H9 (cell line): ENCODE data around the gene PCNX4. TPM values are rescaled to one million over a fixed set of nuclear protein-coding genes. Genes with fewer than 3 reads are reported as not detected.

Experiments used
- DNase-seq: peaks from one replicate; pipeline ENCODE4 v3.0.0-alpha.2; 2017
- H2AFZ ChIP-seq: one replicate; pipeline ENCODE4 v1.6.1; 2013; ENCODE audit warnings: mild to moderate bottlenecking, low read length, control low read depth, moderate library complexity
- H2AK5ac ChIP-seq: 2 replicates; pipeline ENCODE4 v1.6.1; 2013; ENCODE audit warnings: low read length, control low read depth, mixed read lengths; ENCODE audit not compliant: insufficient read length
- H2BK120ac ChIP-seq: one replicate; pipeline ENCODE4 v1.6.1; 2013; ENCODE audit warnings: low read depth, mild to moderate bottlenecking, low read length, control low read depth, inconsistent platforms; ENCODE audit not compliant: poor library complexity, severe bottlenecking
- H2BK12ac ChIP-seq: 2 replicates; pipeline ENCODE4 v1.6.1; 2013; ENCODE audit warnings: low read length, control low read depth, mixed read lengths, low read depth; ENCODE audit not compliant: insufficient read length
- H2BK15ac ChIP-seq: 2 replicates; pipeline ENCODE4 v1.6.1; 2013; ENCODE audit warnings: low read depth, low read length, control low read depth
- H2BK20ac ChIP-seq: one replicate; pipeline ENCODE4 v1.6.1; 2013; ENCODE audit warnings: low read depth, mild to moderate bottlenecking, low read length, control low read depth, inconsistent platforms; ENCODE audit not compliant: poor library complexity, severe bottlenecking
- H2BK5ac ChIP-seq: 2 replicates; pipeline ENCODE4 v1.6.1; 2013; ENCODE audit warnings: low read length, control low read depth, mixed read lengths; ENCODE audit not compliant: insufficient read length
- H3K14ac ChIP-seq: 2 replicates; pipeline ENCODE4 v1.6.1; 2013; ENCODE audit warnings: low read length, control low read depth; ENCODE audit not compliant: insufficient read depth
- H3K18ac ChIP-seq: 2 replicates; pipeline ENCODE4 v1.6.1; 2013; ENCODE audit warnings: low read depth, mild to moderate bottlenecking, mixed read lengths, low read length, control low read depth; ENCODE audit not compliant: insufficient read length
- H3K23ac ChIP-seq: 2 replicates; pipeline ENCODE4 v1.6.1; 2013; ENCODE audit warnings: low read length, control low read depth, mixed read lengths, low read depth; ENCODE audit not compliant: insufficient read length
- H3K23me2 ChIP-seq: 2 replicates; pipeline ENCODE4 v1.6.1; 2013; ENCODE audit warnings: low read depth, mild to moderate bottlenecking, mixed read lengths, low read length, control low read depth; ENCODE audit not compliant: insufficient read length, poor library complexity, severe bottlenecking
- H3K27ac ChIP-seq: 2 replicates; pipeline ENCODE4 v1.5.1; 2013; ENCODE audit warnings: low read length, control low read depth, mixed read lengths, low read depth; ENCODE audit not compliant: insufficient read length
- H3K27me3 ChIP-seq: 2 replicates; pipeline ENCODE4 v1.6.1; 2013; ENCODE audit warnings: low read length, control low read depth, inconsistent platforms; ENCODE audit not compliant: insufficient read depth
- H3K4ac ChIP-seq: 2 replicates; pipeline ENCODE4 v1.6.1; 2013; ENCODE audit warnings: low read depth, mild to moderate bottlenecking, control low read depth, inconsistent platforms, low read length, moderate library complexity
- H3K4me1 ChIP-seq: 2 replicates; pipeline ENCODE4 v1.6.1; 2013; ENCODE audit warnings: low read length, control low read depth, inconsistent platforms; ENCODE audit not compliant: insufficient read depth
- H3K4me2 ChIP-seq: 2 replicates; pipeline ENCODE4 v1.6.1; 2013; ENCODE audit warnings: low read length, control low read depth, mixed read lengths; ENCODE audit not compliant: insufficient read length, insufficient read depth
- H3K56ac ChIP-seq: 2 replicates; pipeline ENCODE4 v1.6.1; 2013; ENCODE audit warnings: low read depth, mild to moderate bottlenecking, mixed read lengths, low read length, control low read depth; ENCODE audit not compliant: insufficient read length
- H3K79me1 ChIP-seq: 2 replicates; pipeline ENCODE4 v1.6.1; 2013; ENCODE audit warnings: low read depth, mild to moderate bottlenecking, moderate library complexity, low read length, control low read depth, inconsistent platforms; ENCODE audit not compliant: insufficient read depth, poor library complexity, severe bottlenecking
- H3K79me2 ChIP-seq: 2 replicates; pipeline ENCODE4 v1.6.1; 2013; ENCODE audit warnings: low read length, control low read depth, inconsistent platforms; ENCODE audit not compliant: insufficient read depth
- H3K9ac ChIP-seq: 2 replicates; pipeline ENCODE4 v1.6.1; 2013; ENCODE audit warnings: low read length, control low read depth, mixed read lengths; ENCODE audit not compliant: insufficient read length; ENCODE audit errors: extremely low read depth
- H3K9me3 ChIP-seq: one replicate; pipeline ENCODE4 v1.6.1; 2013; ENCODE audit warnings: low read depth, low read length, inconsistent platforms; ENCODE audit not compliant: control insufficient read depth
- H3T11ph ChIP-seq: one replicate; pipeline ENCODE4 v1.6.1; 2013; ENCODE audit warnings: mild to moderate bottlenecking, low read length, control low read depth, inconsistent platforms
- H4K20me1 ChIP-seq: one replicate; pipeline ENCODE4 v1.6.1; 2013; ENCODE audit not compliant: control insufficient read depth, insufficient read length, insufficient read depth
- H4K5ac ChIP-seq: 2 replicates; pipeline ENCODE4 v1.6.1; 2013; ENCODE audit warnings: low read depth, mild to moderate bottlenecking, mixed read lengths, low read length, control low read depth; ENCODE audit not compliant: insufficient read length
- H4K8ac ChIP-seq: replicated peaks from 2 replicates; pipeline ENCODE4 v1.6.1; 2013; ENCODE audit warnings: low read length, control low read depth, mixed read lengths, low read depth; ENCODE audit not compliant: insufficient read length
- H4K91ac ChIP-seq: 2 replicates; pipeline ENCODE4 v1.6.1; 2013; ENCODE audit warnings: low read depth, mild to moderate bottlenecking, moderate library complexity, mixed read lengths, low read length, control low read depth; ENCODE audit not compliant: insufficient read length
- H3K27ac Mint-ChIP-seq, 3 experiments: 2 replicates in 2 of 3; 3 replicates in 1 of 3; pipeline ENCODE4 v1.8.0; 2020 to 2021; ENCODE audit warnings: mixed read lengths in 3 of 3, mild to moderate bottlenecking in 1 of 3, moderate library complexity in 1 of 3
- H3K27me3 Mint-ChIP-seq: 2 replicates; pipeline ENCODE4 v1.8.0; 2021; ENCODE audit warnings: low read depth, mild to moderate bottlenecking, moderate library complexity, mixed read lengths
- H3K36me3 Mint-ChIP-seq, 3 experiments: 2 replicates in 2 of 3; 3 replicates in 1 of 3; pipeline ENCODE4 v1.8.0; 2020 to 2021; ENCODE audit warnings: low read depth in 3 of 3, mixed read lengths in 3 of 3; ENCODE audit not compliant: insufficient read depth in 1 of 3
- H3K4me1 Mint-ChIP-seq, 2 experiments: 2 replicates each; pipeline ENCODE4 v1.8.0; 2020; ENCODE audit warnings: mixed read lengths in 2 of 2
- H3K4me3 Mint-ChIP-seq, 2 experiments: 2 replicates in 1 of 2; 3 replicates in 1 of 2; pipeline ENCODE4 v1.8.0; 2020 to 2021; ENCODE audit warnings: mild to moderate bottlenecking in 2 of 2, mixed read lengths in 2 of 2, moderate library complexity in 1 of 2
- H3K9me3 Mint-ChIP-seq, 2 experiments: 2 replicates in 1 of 2; 3 replicates in 1 of 2; pipeline ENCODE4 v1.8.0; 2020; ENCODE audit warnings: mild to moderate bottlenecking in 2 of 2, mixed read lengths in 2 of 2, moderate library complexity in 1 of 2
- WGBS: extraction: QIAGEN DNeasy Blood & Tissue Kit; methylation state at CpG from one replicate; pipeline ENCODE4 v1.1.7; 2013; ENCODE audit warnings: missing lambda C conversion rate, low lambda C conversion rate, mixed read lengths; ENCODE audit not compliant: insufficient read length; ENCODE audit errors: extremely low coverage; 5-methylcytosine and 5-hydroxymethylcytosine counted together
- total RNA-seq: library from RNA; stranded (reverse); gene quantifications from 2 replicates; pipeline ENCODE4 v1.2.1, GENCODE V29; 2021
- TF ChIP-seq, protein P1 (sequence below): fragments of 200-600 bp; sonication (generic); conservative IDR thresholded peaks from 3 replicates; pipeline ENCODE4 v1.8.0; 2021; ENCODE audit warnings: antibody characterized with exemption, mild to moderate bottlenecking

The PCNX4 gene
- total RNA-seq, 1 experiment from 2014 or later, result 40.0 TPM

DNA sequence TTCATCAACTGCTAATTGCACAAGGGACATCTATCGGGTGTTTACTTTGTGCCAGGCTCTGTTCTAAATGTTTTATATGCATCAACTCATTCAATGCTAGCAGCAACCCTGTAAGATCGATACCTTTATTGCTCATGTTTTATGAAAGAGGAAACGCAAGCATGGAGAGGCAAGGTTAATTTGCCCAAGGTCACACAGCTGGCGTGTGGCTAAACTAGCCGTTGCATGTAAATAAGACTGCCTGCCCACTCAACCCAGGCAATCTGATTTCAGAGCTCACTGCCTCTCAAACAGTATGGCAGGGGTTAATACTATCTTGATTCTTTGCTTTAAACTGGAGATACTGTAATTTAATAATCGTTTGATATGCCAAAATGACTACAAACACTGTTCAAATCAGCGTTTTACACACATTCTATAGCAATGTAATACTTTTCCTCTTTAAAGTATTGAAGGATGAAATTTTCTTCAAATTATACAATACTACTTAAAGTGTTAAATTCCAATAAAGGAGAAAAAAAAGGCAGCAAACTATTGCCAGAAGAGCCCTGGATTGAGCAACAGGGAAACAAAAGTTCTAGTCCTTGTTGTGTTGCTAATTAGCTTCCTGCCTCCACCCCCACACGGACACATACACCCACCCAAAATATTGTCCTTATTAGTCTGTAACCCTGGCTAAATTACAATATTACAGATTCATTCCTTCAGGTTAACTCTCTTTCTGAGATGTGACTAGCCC is 112.5 kb downstream of the PCNX4 start:
- TF ChIP-seq, protein P1, sequence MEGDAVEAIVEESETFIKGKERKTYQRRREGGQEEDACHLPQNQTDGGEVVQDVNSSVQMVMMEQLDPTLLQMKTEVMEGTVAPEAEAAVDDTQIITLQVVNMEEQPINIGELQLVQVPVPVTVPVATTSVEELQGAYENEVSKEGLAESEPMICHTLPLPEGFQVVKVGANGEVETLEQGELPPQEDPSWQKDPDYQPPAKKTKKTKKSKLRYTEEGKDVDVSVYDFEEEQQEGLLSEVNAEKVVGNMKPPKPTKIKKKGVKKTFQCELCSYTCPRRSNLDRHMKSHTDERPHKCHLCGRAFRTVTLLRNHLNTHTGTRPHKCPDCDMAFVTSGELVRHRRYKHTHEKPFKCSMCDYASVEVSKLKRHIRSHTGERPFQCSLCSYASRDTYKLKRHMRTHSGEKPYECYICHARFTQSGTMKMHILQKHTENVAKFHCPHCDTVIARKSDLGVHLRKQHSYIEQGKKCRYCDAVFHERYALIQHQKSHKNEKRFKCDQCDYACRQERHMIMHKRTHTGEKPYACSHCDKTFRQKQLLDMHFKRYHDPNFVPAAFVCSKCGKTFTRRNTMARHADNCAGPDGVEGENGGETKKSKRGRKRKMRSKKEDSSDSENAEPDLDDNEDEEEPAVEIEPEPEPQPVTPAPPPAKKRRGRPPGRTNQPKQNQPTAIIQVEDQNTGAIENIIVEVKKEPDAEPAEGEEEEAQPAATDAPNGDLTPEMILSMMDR, result no peak
- Histone ChIP-seq H3T11ph (no peak overlapping the region), H3K9ac (no peak overlapping the region), H3K4me2 (no peak overlapping the region), H4K8ac (no peak overlapping the region), H3K79me2 (no peaks in the 10 kb centered on the region), H2BK5ac (no peak overlapping the region), H3K79me1 (no peaks in the 10 kb centered on the region), H4K91ac (no peak overlapping the region), H3K4me1 (peaks cover 3% of the 10 kb centered on the region; the same call in 1 of the 2 replicates), H3K4ac (no peak overlapping the region), H2BK120ac (no peak overlapping the region), H4K20me1 (no peaks in the 10 kb centered on the region), H2BK15ac (no peak overlapping the region), H3K14ac (no peak overlapping the region), H2AK5ac (no peak overlapping the region), H3K23ac (no peak overlapping the region), H3K23me2 (no peaks in the 10 kb centered on the region), H2BK20ac (no peak overlapping the region), H3K18ac (no peak overlapping the region), H4K5ac (no peak overlapping the region), H2BK12ac (no peak overlapping the region), H3K27me3 (no peaks in the 10 kb centered on the region), H2AFZ (no peak overlapping the region), H3K56ac (no peak overlapping the region), H3K9me3 (no peaks in the 10 kb centered on the region), H3K27ac (peak overlapping the region; percentile 4)
- no peak for DNase-seq
- Mint-ChIP-seq H3K4me3 (no peak overlapping the region), H3K27me3 (no peaks in the 10 kb centered on the region), H3K9me3 (peaks cover 2 to 8% of the 10 kb centered on the region in 2 experiments; a peak in 2 of 5 replicates), H3K27ac (peak overlapping the region; percentile 50 to 84 (median 78); a peak in 4 of 7 replicates), H3K4me1 (peaks cover 21 to 22% of the 10 kb centered on the region in 2 experiments), H3K36me3 (0 out of 7 replicates have a peak, but pooled peaks cover 0 to under 1% (median 0%) of the 10 kb centered on the region in 3 experiments)
- WGBS, result no CpG with 5 or more reads among the region's 8 CpGs
